Gastroesophageal sphincter (tissue), 4 donors: ENCODE results near the gene FYN. TPM values are rescaled to one million over a fixed set of nuclear protein-coding genes. Genes with fewer than 3 reads are reported as not detected.

Source experiments
- ATAC-seq: fragments of 150-250 bp; one replicate; pipeline ENCODE4 v1.9.1; 2016; ENCODE audit warnings: mild to moderate bottlenecking, moderate library complexity
- H3K27ac ChIP-seq, 4 donors: fragments of 200-600 bp; sonication (generic) in 3 of 4; 1 replicate in 3 of 4; 2 replicates in 1 of 4; pipeline ENCODE4 v1.5.1; 2016 to 2019
- H3K27me3 ChIP-seq: fragments of 200-600 bp; sonication (generic); one replicate; pipeline ENCODE4 v1.5.1; 2019
- H3K36me3 ChIP-seq, 2 donors: fragments of 200-600 bp; sonication (generic); one replicate each; pipeline ENCODE4 v1.5.1; 2019; ENCODE audit warnings: control low read depth in 1 of 2
- H3K4me1 ChIP-seq, 3 donors: fragments of 200-600 bp; sonication (generic); 1 replicate in 2 of 3; 2 replicates in 1 of 3; pipeline ENCODE4 v1.5.1; 2016 to 2019; ENCODE audit warnings: control low read depth in 2 of 3
- H3K4me3 ChIP-seq, 2 donors: fragments of 200-600 bp; sonication (generic); one replicate each; pipeline ENCODE4 v1.5.1; 2019; ENCODE audit warnings: mild to moderate bottlenecking in 1 of 2, moderate library complexity in 1 of 2
- H3K9me3 ChIP-seq, 3 donors: fragments of 200-600 bp; sonication (generic); one replicate each; pipeline ENCODE4 v1.5.1; 2017 to 2019; ENCODE audit warnings: control low read depth in 2 of 3
- EP300 ChIP-seq: sonication (generic); formaldehyde crosslinking; IDR thresholded peaks from one replicate; pipeline ENCODE4 v1.6.1; 2017; ENCODE audit warnings: antibody characterized with exemption, mild to moderate bottlenecking
- POLR2A ChIP-seq, 2 donors: fragments of 450-650 bp; IDR thresholded peaks; one replicate each; pipeline ENCODE4 v1.6.1; 2017; ENCODE audit warnings: antibody characterized with exemption in 2 of 2, mild to moderate bottlenecking in 2 of 2, moderate library complexity in 1 of 2
- POLR2AphosphoS5 ChIP-seq: sonication (generic); formaldehyde crosslinking; IDR thresholded peaks from one replicate; pipeline ENCODE4 v1.6.1; 2017; ENCODE audit warnings: antibody characterized with exemption
- WGBS, 2 donors: methylation state at CpG; one replicate each; pipeline ENCODE4 v1.1.5; 2018; ENCODE audit warnings: low coverage in 1 of 2; 5-methylcytosine and 5-hydroxymethylcytosine counted together
- total RNA-seq, 4 donors: library from RNA; depleted of rRNA; stranded (reverse); fragments of >200 nt; gene quantifications; one replicate each; pipeline ENCODE4 v1.1.0, GENCODE V29; 2016
- TF ChIP-seq, protein P1 (sequence below), 4 experiments: fragments of 200-600 bp in 2 of 4; fragments of 450-650 bp in 2 of 4; sonication (generic) in 1 of 4; IDR thresholded peaks; one replicate each; pipeline ENCODE4 v1.5.1; 2017 to 2019; ENCODE audit warnings: antibody characterized with exemption in 4 of 4, mild to moderate bottlenecking in 2 of 4, moderate library complexity in 2 of 4

FYN gene
- total RNA-seq, 4 donors from 2014 or later = 58.6 to 101 (median 69.9) TPM

DNA sequence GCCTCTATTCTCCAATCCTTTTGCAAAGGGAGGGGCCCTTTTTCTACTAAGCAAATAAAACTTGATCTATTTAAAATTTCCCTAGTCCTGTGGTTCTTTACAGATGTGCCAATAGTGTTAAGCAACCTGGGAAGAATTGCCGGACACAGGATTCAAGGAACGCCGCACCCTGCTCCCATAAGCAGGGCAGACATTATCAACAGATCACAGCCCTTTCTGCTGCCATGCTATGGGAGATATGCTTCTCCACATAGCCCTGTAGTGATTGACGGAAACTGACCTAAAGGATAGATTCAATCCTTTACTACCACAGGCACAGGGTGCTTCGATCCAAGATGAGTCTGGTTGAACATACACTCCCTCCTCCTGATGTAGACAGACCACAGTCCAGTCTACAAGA lies 149.2 kb downstream of the FYN start:
- Histone ChIP-seq H3K36me3 (peaks cover 0 to 6% of the 10 kb centered on the region in 2 donors), H3K9me3 (no peaks in the 10 kb centered on the region), H3K27ac (no peak overlapping the region), H3K27me3 (no peaks in the 10 kb centered on the region), H3K4me1 (peaks cover 2 to 57% (median 12%) of the 10 kb centered on the region in 3 donors), H3K4me3 (no peak overlapping the region)
- TF ChIP-seq POLR2AphosphoS5 = no peak
- ATAC-seq = peak; percentile 48
- 44 to 96% methylated on average over 3 to 5 of the region's 5 CpGs for WGBS, 2 donors

DNA sequence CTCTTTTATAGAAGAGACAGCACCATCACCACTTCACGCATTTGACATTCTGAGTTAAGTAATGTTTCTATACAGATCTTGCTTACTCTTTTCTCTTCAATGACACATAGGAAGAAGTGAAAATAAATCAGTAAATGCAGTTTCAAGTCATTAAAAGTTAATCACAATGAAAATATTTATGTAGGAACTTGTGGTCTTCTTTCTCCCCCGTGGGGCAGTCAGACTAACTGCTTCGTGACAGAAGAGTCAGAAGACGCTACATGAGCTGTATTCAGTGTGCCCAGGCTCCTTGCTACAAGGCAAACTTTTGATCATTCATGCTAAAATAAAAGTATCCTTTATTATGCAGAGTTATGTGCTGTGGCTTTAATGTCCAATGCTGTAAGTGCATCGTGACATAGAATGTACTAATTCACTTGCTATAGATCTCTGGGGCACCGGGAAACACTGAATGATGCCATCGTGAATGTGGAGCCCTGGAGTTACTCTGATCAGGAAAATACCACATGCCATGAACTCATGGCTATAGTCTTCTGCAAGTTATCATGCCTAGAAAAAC lies 149.8 kb downstream of the FYN start:
- no peak overlapping the region for H3K4me3 ChIP-seq
- TF ChIP-seq POLR2A (IDR thresholded peaks at IDR 0.05) (no peak), POLR2AphosphoS5 (no peak), EP300 (no peak)
- TF ChIP-seq, protein P1, sequence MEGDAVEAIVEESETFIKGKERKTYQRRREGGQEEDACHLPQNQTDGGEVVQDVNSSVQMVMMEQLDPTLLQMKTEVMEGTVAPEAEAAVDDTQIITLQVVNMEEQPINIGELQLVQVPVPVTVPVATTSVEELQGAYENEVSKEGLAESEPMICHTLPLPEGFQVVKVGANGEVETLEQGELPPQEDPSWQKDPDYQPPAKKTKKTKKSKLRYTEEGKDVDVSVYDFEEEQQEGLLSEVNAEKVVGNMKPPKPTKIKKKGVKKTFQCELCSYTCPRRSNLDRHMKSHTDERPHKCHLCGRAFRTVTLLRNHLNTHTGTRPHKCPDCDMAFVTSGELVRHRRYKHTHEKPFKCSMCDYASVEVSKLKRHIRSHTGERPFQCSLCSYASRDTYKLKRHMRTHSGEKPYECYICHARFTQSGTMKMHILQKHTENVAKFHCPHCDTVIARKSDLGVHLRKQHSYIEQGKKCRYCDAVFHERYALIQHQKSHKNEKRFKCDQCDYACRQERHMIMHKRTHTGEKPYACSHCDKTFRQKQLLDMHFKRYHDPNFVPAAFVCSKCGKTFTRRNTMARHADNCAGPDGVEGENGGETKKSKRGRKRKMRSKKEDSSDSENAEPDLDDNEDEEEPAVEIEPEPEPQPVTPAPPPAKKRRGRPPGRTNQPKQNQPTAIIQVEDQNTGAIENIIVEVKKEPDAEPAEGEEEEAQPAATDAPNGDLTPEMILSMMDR (IDR thresholded peaks at IDR 0.05) = no peak
- H3K9me3 ChIP-seq = no peaks in the 10 kb centered on the region
- H3K4me1 ChIP-seq = peaks cover 2 to 57% (median 12%) of the 10 kb centered on the region in 3 donors
- ATAC-seq = no peak
- no peaks in the 10 kb centered on the region for H3K27me3 ChIP-seq
- no peak overlapping the region for H3K27ac ChIP-seq
- 77 to 90% methylated on average over 5 to 7 of the region's 7 CpGs for WGBS, 2 donors
- H3K36me3 ChIP-seq = peaks cover 0 to 6% of the 10 kb centered on the region in 2 donors

DNA sequence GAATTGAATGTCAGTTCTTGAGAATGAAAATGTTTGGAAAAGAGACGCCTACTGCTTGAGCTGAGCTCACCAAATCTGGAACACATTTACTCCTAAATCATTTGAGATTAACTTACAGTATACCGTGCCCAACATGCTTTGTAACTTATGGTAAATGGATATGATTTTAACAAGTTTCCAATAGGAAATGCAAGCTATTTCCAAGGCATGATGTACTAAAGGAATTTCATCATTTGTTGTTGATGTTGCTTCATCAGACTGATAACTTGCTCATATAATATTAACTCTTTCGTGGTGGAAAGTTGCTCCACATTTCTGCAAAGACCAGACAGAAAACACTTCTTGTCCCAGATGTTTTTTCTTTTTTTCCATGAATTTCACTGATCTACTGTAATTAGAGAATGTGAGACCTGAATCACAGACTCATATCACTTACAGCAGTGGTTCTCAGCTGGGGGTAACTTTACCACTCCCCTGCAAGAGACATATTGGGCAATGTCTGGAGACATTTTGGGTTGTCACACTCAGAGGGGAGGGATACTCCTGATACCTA lies 151.0 kb downstream of the FYN start:
- no peak for TF ChIP-seq POLR2A (IDR thresholded peaks at IDR 0.05)
- no peak for TF ChIP-seq POLR2AphosphoS5
- TF ChIP-seq, protein P1 (IDR thresholded peaks at IDR 0.05) = no peak
- TF ChIP-seq EP300 = no peak
- Histone ChIP-seq H3K9me3 (no peaks in the 10 kb centered on the region), H3K4me1 (peaks cover 0 to 45% (median 12%) of the 10 kb centered on the region in 3 donors), H3K27ac (peak overlapping the region in 2 of 4 donors; percentile 12 to 28), H3K36me3 (peaks cover 0 to 12% of the 10 kb centered on the region in 2 donors), H3K4me3 (no peak overlapping the region), H3K27me3 (no peaks in the 10 kb centered on the region)
- ATAC-seq = peak; percentile 45
- WGBS, 2 donors = 46% methylated on average over 3 of the region's 3 CpGs

- 63 to 67% methylated on average over 1 of the region's 1 CpG for WGBS, 2 donors
Observed at GRCh38 chr6:111721753-111722154, 151.5 kb downstream of the FYN start.

DNA sequence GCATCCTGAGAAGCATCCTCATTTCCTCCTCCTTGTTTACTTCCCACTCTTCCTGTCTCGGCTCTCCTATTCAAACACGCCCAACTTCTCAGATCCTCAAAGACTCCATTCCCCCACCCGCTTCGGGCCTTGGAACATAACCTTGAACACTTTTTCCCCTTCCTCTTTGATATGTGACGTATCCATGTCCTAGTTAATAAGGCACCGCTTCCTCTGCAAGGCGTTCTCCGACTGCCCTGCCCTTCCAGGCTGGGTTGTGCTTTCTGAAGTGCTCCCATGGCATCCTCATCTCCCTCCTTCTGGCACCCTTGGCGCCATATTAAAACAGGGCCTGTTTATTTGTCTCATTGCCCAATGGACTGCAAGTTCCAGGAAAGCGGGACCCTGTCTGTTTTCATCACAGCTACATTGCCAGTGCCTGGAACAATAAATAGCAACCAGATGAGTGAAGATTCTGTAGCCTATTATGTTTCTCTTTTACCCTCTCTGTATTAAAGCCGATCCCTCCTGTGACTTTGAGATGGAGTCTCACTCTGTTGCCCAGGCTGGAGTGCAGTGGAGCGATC lies 152.2 kb downstream of the FYN start:
- H3K36me3 ChIP-seq = peaks cover 0 to 12% of the 10 kb centered on the region in 2 donors

More at GRCh38 chr6:111721753-111722154, 151.5 kb downstream of the FYN start:
- ATAC-seq = peak; percentile 20
- H3K36me3 ChIP-seq = peaks cover 0 to 12% of the 10 kb centered on the region in 2 donors
- peak overlapping the region in 3 of 4 donors; percentile 12 to 28 (median 20) for H3K27ac ChIP-seq
- TF ChIP-seq, protein P1 (IDR thresholded peaks at IDR 0.05) = peak in 3 of 4 experiments; percentile 40 to 51 (median 47)
- TF ChIP-seq POLR2AphosphoS5 = no peak
- peaks cover 0 to 45% (median 12%) of the 10 kb centered on the region in 3 donors for H3K4me1 ChIP-seq
- no peaks in the 10 kb centered on the region for H3K27me3 ChIP-seq
- H3K4me3 ChIP-seq = no peak overlapping the region
- H3K9me3 ChIP-seq = no peaks in the 10 kb centered on the region

More for the DNA sequence above, 152.2 kb downstream of the FYN start:
- Histone ChIP-seq H3K27ac (peak overlapping the region in 2 of 4 donors; percentile 20 to 28), H3K4me1 (peaks cover 0 to 45% (median 12%) of the 10 kb centered on the region in 3 donors), H3K9me3 (no peaks in the 10 kb centered on the region), H3K4me3 (no peak overlapping the region), H3K27me3 (no peaks in the 10 kb centered on the region)
- 43 to 86% methylated on average over 8 to 10 of the region's 12 CpGs for WGBS, 2 donors
- TF ChIP-seq EP300 = no peak
- TF ChIP-seq POLR2A (IDR thresholded peaks at IDR 0.05) = no peak
- TF ChIP-seq, protein P1 (IDR thresholded peaks at IDR 0.05) = no peak
- TF ChIP-seq POLR2AphosphoS5 = no peak
- no peak for ATAC-seq
